ENCODE data around the gene ASB6. TPM values are rescaled to one million over a fixed set of nuclear protein-coding genes. Genes with fewer than 3 reads are reported as not detected.

ASB6 gene
- total and polyA plus RNA-seq, 2 of the 13 experiments (the other 11 are each of a cell fraction or from before 2014, with no cell fraction given) = 8.2 to 8.4 TPM

DNA sequence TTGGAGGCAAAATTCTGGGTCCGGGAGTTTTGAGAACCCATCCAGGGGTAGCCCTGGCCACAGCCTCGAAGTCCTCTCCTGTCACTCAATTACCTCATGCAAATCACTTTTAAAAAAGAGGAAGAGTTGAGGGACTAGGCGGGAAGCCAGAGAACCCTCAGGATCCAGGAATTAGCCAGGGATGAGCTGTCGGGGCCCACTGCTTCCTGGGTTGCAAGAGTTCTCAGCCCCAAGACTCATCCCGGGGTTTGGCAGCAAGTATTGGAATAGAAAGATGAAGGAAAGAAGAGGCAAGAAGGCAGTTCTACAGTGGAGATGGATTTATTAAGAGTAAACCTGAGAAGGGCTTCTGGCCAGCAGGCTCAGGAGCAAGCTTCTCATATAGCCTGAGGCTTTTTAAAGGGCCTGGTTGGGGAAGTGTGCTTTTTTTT lies 46.6 kb downstream of the ASB6 start:
- BruUV-seq (replicated peaks) = no TSS peak
- Histone ChIP-seq H3K79me2 (ENCODE audit: insufficient read depth, low read length) (no peaks in the 10 kb centered on the region), H3K4me3 (replicated peaks in 1 of 3; ENCODE audit: insufficient read depth in 1 of 3, low read depth in 2 of 3, low read length in 3 of 3) (no peak overlapping the region), H3K4me1 (ENCODE audit: insufficient read depth, low read length) (peaks cover 87% of the 10 kb centered on the region), H3K36me3 (replicated peaks in 1 of 2; ENCODE audit: control insufficient read depth in 1 of 2, insufficient read depth in 2 of 2, low read length in 2 of 2) (no peaks in the 10 kb centered on the region), H4K20me1 (ENCODE audit: insufficient read depth, low read length) (no peaks in the 10 kb centered on the region), H3K27me3 (ENCODE audit: control insufficient read depth in 1 of 2, insufficient read depth in 2 of 2, low read length in 2 of 2) (no peaks in the 10 kb centered on the region), H3K9me3 (ENCODE audit: low read length) (no peaks in the 10 kb centered on the region), H3K4me2 (ENCODE audit: low read depth, low read length) (no peak overlapping the region), H3K9ac (ENCODE audit: insufficient read depth, low read depth, low read length) (no peak overlapping the region), H3K27ac (ENCODE audit: extremely low read length, insufficient read depth, low read length) (peak overlapping the region; percentile 18), H2AFZ (ENCODE audit: low read length) (no peak overlapping the region)
- 80% methylated on average over 5 of the region's 5 CpGs for WGBS (ENCODE audit: low lambda C conversion rate)
- POLR2A ChIA-PET = interaction anchor here (1.6 to 4.5 kb wide), 10 partner anchors 8 to 455 kb away, joined by 3 to 110 read pairs (median 40); no protein-coding TSS in a partner anchor
- ATAC-seq (no peak), DNase-seq (ENCODE audit: low spot score) (no peak), FAIRE-seq (no peak)
- CTCF ChIA-PET (ENCODE audit: low intra/inter-chr PET ratio, low total read pairs) = no interaction called here
- TF ChIP-seq ZNF367 (CRISPR knock-in tag; IDR thresholded peaks at IDR 0.05; ENCODE audit: borderline replicate concordance) = no peak
- in situ Hi-C loops (cut with HindIII; ENCODE audit: extremely low pct_ligation_motif_present, low pct_unique_long_range_greater_than_20kb) (no loop called here), intact Hi-C loops (cut with micrococcal nuclease; ENCODE audit: unreplicated experiment) (no loop called here)

DNA sequence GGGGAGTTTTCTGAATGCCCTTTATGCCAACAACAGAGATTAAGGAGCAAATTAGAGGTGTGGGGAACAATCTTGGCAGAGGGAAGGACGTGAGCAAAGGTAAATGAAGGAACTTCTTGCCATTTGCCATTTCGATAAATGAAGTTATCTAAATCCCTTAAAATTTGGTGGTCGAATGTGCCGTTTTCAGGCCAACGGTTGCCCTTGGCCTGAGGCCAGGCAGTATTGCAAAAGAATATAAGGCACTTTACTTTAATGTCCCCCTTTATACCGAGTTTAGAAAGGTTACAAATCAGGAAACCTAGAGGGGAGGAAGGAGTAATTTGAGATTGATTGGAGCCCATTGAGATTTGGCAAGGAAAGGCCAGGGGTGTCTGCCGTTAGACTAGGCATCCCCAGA lies 47.3 kb downstream of the ASB6 start:
- H3K4me1 ChIP-seq (ENCODE audit: insufficient read depth, low read length) = peaks cover 80% of the 10 kb centered on the region
- CTCF ChIA-PET (ENCODE audit: low intra/inter-chr PET ratio, low total read pairs) = no interaction called here
- WGBS (ENCODE audit: low lambda C conversion rate) = 93% methylated on average over 7 of the region's 7 CpGs
- TF ChIP-seq CREM (IDR thresholded peaks at IDR 0.05) = no peak
- TF ChIP-seq CREM (CRISPR knock-in tag; IDR thresholded peaks at IDR 0.05) = no peak
- TF ChIP-seq PCBP2 (optimal IDR thresholded peaks at IDR 0.05; ENCODE audit: low read depth, low read length, poor library complexity, severe bottlenecking) = no peak
- no peak for TF ChIP-seq GPN1 (CRISPR knock-in tag; IDR thresholded peaks at IDR 0.05; ENCODE audit: borderline replicate concordance)
- TF ChIP-seq GTF2F1 (IDR thresholded peaks at IDR 0.05; ENCODE audit: low read length) = no peak
- TF ChIP-seq CBX2 (IDR thresholded peaks at IDR 0.05; ENCODE audit: low read depth, low read length) = no peak
- TF ChIP-seq CBX2 (CRISPR knock-in tag; IDR thresholded peaks at IDR 0.05; ENCODE audit: low read depth) = no peak
- no peak for TF ChIP-seq YEATS4 (CRISPR knock-in tag; IDR thresholded peaks at IDR 0.05; ENCODE audit: borderline replicate concordance)
- TF ChIP-seq, protein P1, sequence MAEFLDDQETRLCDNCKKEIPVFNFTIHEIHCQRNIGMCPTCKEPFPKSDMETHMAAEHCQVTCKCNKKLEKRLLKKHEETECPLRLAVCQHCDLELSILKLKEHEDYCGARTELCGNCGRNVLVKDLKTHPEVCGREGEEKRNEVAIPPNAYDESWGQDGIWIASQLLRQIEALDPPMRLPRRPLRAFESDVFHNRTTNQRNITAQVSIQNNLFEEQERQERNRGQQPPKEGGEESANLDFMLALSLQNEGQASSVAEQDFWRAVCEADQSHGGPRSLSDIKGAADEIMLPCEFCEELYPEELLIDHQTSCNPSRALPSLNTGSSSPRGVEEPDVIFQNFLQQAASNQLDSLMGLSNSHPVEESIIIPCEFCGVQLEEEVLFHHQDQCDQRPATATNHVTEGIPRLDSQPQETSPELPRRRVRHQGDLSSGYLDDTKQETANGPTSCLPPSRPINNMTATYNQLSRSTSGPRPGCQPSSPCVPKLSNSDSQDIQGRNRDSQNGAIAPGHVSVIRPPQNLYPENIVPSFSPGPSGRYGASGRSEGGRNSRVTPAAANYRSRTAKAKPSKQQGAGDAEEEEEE (CRISPR knock-in tag; IDR thresholded peaks at IDR 0.05; ENCODE audit: borderline replicate concordance) = no peak
- TF ChIP-seq STAG1 (CRISPR knock-in tag; IDR thresholded peaks at IDR 0.05) = no peak
- no peak for TF ChIP-seq RFXANK (CRISPR knock-in tag; IDR thresholded peaks at IDR 0.05)
- TF ChIP-seq, protein P2, sequence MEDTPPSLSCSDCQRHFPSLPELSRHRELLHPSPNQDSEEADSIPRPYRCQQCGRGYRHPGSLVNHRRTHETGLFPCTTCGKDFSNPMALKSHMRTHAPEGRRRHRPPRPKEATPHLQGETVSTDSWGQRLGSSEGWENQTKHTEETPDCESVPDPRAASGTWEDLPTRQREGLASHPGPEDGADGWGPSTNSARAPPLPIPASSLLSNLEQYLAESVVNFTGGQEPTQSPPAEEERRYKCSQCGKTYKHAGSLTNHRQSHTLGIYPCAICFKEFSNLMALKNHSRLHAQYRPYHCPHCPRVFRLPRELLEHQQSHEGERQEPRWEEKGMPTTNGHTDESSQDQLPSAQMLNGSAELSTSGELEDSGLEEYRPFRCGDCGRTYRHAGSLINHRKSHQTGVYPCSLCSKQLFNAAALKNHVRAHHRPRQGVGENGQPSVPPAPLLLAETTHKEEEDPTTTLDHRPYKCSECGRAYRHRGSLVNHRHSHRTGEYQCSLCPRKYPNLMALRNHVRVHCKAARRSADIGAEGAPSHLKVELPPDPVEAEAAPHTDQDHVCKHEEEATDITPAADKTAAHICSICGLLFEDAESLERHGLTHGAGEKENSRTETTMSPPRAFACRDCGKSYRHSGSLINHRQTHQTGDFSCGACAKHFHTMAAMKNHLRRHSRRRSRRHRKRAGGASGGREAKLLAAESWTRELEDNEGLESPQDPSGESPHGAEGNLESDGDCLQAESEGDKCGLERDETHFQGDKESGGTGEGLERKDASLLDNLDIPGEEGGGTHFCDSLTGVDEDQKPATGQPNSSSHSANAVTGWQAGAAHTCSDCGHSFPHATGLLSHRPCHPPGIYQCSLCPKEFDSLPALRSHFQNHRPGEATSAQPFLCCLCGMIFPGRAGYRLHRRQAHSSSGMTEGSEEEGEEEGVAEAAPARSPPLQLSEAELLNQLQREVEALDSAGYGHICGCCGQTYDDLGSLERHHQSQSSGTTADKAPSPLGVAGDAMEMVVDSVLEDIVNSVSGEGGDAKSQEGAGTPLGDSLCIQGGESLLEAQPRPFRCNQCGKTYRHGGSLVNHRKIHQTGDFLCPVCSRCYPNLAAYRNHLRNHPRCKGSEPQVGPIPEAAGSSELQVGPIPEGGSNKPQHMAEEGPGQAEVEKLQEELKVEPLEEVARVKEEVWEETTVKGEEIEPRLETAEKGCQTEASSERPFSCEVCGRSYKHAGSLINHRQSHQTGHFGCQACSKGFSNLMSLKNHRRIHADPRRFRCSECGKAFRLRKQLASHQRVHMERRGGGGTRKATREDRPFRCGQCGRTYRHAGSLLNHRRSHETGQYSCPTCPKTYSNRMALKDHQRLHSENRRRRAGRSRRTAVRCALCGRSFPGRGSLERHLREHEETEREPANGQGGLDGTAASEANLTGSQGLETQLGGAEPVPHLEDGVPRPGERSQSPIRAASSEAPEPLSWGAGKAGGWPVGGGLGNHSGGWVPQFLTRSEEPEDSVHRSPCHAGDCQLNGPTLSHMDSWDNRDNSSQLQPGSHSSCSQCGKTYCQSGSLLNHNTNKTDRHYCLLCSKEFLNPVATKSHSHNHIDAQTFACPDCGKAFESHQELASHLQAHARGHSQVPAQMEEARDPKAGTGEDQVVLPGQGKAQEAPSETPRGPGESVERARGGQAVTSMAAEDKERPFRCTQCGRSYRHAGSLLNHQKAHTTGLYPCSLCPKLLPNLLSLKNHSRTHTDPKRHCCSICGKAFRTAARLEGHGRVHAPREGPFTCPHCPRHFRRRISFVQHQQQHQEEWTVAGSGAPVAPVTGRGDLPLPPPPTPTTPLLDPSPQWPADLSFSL (CRISPR knock-in tag; IDR thresholded peaks at IDR 0.05) = no peak

More for the DNA sequence above, 47.3 kb downstream of the ASB6 start:
- H3K4me2 ChIP-seq (ENCODE audit: low read depth, low read length) = no peak overlapping the region
- H3K36me3 ChIP-seq (replicated peaks in 1 of 2; ENCODE audit: control insufficient read depth in 1 of 2, insufficient read depth in 2 of 2, low read length in 2 of 2) = no peaks in the 10 kb centered on the region
- FAIRE-seq = no peak
- in situ Hi-C loops (cut with HindIII; ENCODE audit: extremely low pct_ligation_motif_present, low pct_unique_long_range_greater_than_20kb) = no loop called here
- H3K27me3 ChIP-seq (ENCODE audit: control insufficient read depth in 1 of 2, insufficient read depth in 2 of 2, low read length in 2 of 2) = no peaks in the 10 kb centered on the region
- ATAC-seq = no peak
- no peak overlapping the region for H2AFZ ChIP-seq (ENCODE audit: low read length)
- no peak overlapping the region for H3K27ac ChIP-seq (ENCODE audit: extremely low read length, insufficient read depth, low read length)
- intact Hi-C loops (cut with micrococcal nuclease; ENCODE audit: unreplicated experiment) = no loop called here
- H3K9me3 ChIP-seq (ENCODE audit: low read length) = no peaks in the 10 kb centered on the region
- H4K20me1 ChIP-seq (ENCODE audit: insufficient read depth, low read length) = no peaks in the 10 kb centered on the region
- no peaks in the 10 kb centered on the region for H3K79me2 ChIP-seq (ENCODE audit: insufficient read depth, low read length)
- H3K4me3 ChIP-seq (replicated peaks in 1 of 3; ENCODE audit: insufficient read depth in 1 of 3, low read depth in 2 of 3, low read length in 3 of 3) = no peak overlapping the region
- no peak overlapping the region for H3K9ac ChIP-seq (ENCODE audit: insufficient read depth, low read depth, low read length)
- POLR2A ChIA-PET = no interaction called here
- DNase-seq (ENCODE audit: low spot score) = no peak
- no TSS peak for BruUV-seq (replicated peaks)
